T-helper 2 cell treated with Interferon-gamma antibody and Interleukin-4, amounts not matched to agents 5 μg/mL and 100 μg/mL, for 36 hours (primary cell): ENCODE results near the gene LRRK2.

Source experiments
- DNase-seq: peaks from one replicate; pipeline ENCODE4 v3.0.0; 2021; ENCODE audit warnings: low spot score
- H3K27ac Mint-ChIP-seq: one replicate; pipeline ENCODE4 v1.8.0; 2021; ENCODE audit warnings: mild to moderate bottlenecking, mixed read lengths
- H3K27me3 Mint-ChIP-seq: one replicate; pipeline ENCODE4 v1.8.0; 2021; ENCODE audit warnings: low read depth, mixed read lengths
- H3K36me3 Mint-ChIP-seq: one replicate; pipeline ENCODE4 v1.8.0; 2021; ENCODE audit warnings: low read depth, mixed read lengths
- H3K4me1 Mint-ChIP-seq: one replicate; pipeline ENCODE4 v1.8.0; 2021; ENCODE audit warnings: low read depth, mixed read lengths
- H3K4me3 Mint-ChIP-seq: one replicate; pipeline ENCODE4 v1.8.0; 2022; ENCODE audit warnings: mild to moderate bottlenecking, moderate library complexity, mixed read lengths
- H3K9me3 Mint-ChIP-seq: one replicate; pipeline ENCODE4 v1.8.0; 2021; ENCODE audit warnings: mixed read lengths

The LRRK2 gene

GRCh38 chr12:40390980-40391379 is 166.2 kb downstream of the LRRK2 start:
- no peaks in the 10 kb centered on the region for H3K9me3 Mint-ChIP-seq
- DNase-seq: no peak
- no peaks in the 10 kb centered on the region for H3K27me3 Mint-ChIP-seq
- H3K4me1 Mint-ChIP-seq: no peaks in the 10 kb centered on the region
- no peak overlapping the region for H3K4me3 Mint-ChIP-seq
- H3K27ac Mint-ChIP-seq: no peak overlapping the region
- H3K36me3 Mint-ChIP-seq: no peaks in the 10 kb centered on the region

- no peak for DNase-seq
- Mint-ChIP-seq H3K4me3 (no peak overlapping the region), H3K4me1 (no peaks in the 10 kb centered on the region), H3K9me3 (no peaks in the 10 kb centered on the region), H3K27ac (no peak overlapping the region), H3K27me3 (no peaks in the 10 kb centered on the region), H3K36me3 (no peaks in the 10 kb centered on the region)
These were observed 168.2 kb downstream of the LRRK2 start for GRCh38 chr12:40393026-40393425.

GRCh38 chr12:40399656-40400055 is 174.9 kb downstream of the LRRK2 start:
- no peak for DNase-seq
- Mint-ChIP-seq H3K27me3 (no peaks in the 10 kb centered on the region), H3K27ac (no peak overlapping the region), H3K4me1 (no peaks in the 10 kb centered on the region), H3K36me3 (no peaks in the 10 kb centered on the region), H3K4me3 (no peak overlapping the region), H3K9me3 (no peaks in the 10 kb centered on the region)

GRCh38 chr12:40405419-40405818 is 180.6 kb downstream of the LRRK2 start:
- no peaks in the 10 kb centered on the region for H3K9me3 Mint-ChIP-seq
- no peak overlapping the region for H3K4me3 Mint-ChIP-seq

More at GRCh38 chr12:40405419-40405818, 180.6 kb downstream of the LRRK2 start:
- Mint-ChIP-seq H3K4me1 (no peaks in the 10 kb centered on the region), H3K27me3 (no peaks in the 10 kb centered on the region), H3K36me3 (no peaks in the 10 kb centered on the region), H3K27ac (no peak overlapping the region)
- no peak for DNase-seq
